HFF-Myc (cell line): Measurements from ENCODE around the gene TBX19.

ENCODE experiments used
- DNase-seq: peaks from one replicate; pipeline ENCODE4 v3.0.0-alpha.2; 2011; ENCODE audit warnings: low read depth; ENCODE audit errors: extremely low read depth
- H3K4me3 ChIP-seq: replicated peaks from 2 replicates; pipeline ENCODE4 v1.5.1; 2011; ENCODE audit warnings: low read depth, mild to moderate bottlenecking, control low read depth, low read length
- CTCF ChIP-seq: IDR thresholded peaks from 2 replicates; pipeline ENCODE4 v1.5.1; 2012; ENCODE audit warnings: mild to moderate bottlenecking, low read depth, low read length, control low read depth; ENCODE audit errors: missing control alignments

TBX19 gene

GRCh38 chr1:168260393-168260792, 20.3 kb upstream of the TBX19 start:
- DNase-seq = no peak
- H3K4me3 ChIP-seq = no peak overlapping the region
- TF ChIP-seq CTCF = no peak

- TF ChIP-seq CTCF = no peak
- H3K4me3 ChIP-seq = no peak overlapping the region
- DNase-seq = peak; percentile 33
These were observed 19.3 kb upstream of the TBX19 start for GRCh38 chr1:168261390-168261789.

- no peak for TF ChIP-seq CTCF
- DNase-seq = no peak
- H3K4me3 ChIP-seq = no peak overlapping the region
These were observed 17.5 kb upstream of the TBX19 start for GRCh38 chr1:168263130-168263529.

GRCh38 chr1:168264296-168264695, 16.4 kb upstream of the TBX19 start:
- no peak overlapping the region for H3K4me3 ChIP-seq
- no peak for DNase-seq
- TF ChIP-seq CTCF = no peak

GRCh38 chr1:168265596-168265995, 15.1 kb upstream of the TBX19 start:
- no peak for TF ChIP-seq CTCF
- no peak overlapping the region for H3K4me3 ChIP-seq
- no peak for DNase-seq

GRCh38 chr1:168266644-168267186, 14.0 kb upstream of the TBX19 start:
- no peak overlapping the region for H3K4me3 ChIP-seq
- no peak for TF ChIP-seq CTCF
- DNase-seq = no peak

GRCh38 chr1:168271636-168272035, 9.0 kb upstream of the TBX19 start:
- H3K4me3 ChIP-seq = no peak overlapping the region
- DNase-seq = no peak
- TF ChIP-seq CTCF = no peak
